OCI-LY1 (cell line): ENCODE measurements around the gene SLC15A4.

Experiments
- CTCF ChIP-seq: fragments of 200-600 bp; sonication (generic), shearing (Covaris generic); IDR thresholded peaks from 2 replicates; pipeline ENCODE4 v1.5.1; 2017; ENCODE audit warnings: mild to moderate bottlenecking, antibody characterized with exemption, low read length, moderate library complexity, mixed read lengths
- EZH2 ChIP-seq: fragments of 200-600 bp; sonication (generic), shearing (Covaris generic); IDR thresholded peaks from 2 replicates; pipeline ENCODE4 v1.8.0; 2017; ENCODE audit warnings: borderline replicate concordance, mixed run types, mild to moderate bottlenecking, antibody characterized with exemption, low read length, moderate library complexity, mixed read lengths

GRCh38 chr12:128795530-128796361 is 28.0 kb downstream of the SLC15A4 start:
- TF ChIP-seq CTCF = no peak
- no peak for TF ChIP-seq EZH2
